Cardiac septum (tissue), 1 donor: ENCODE measurements around the gene LRRC23. TPM values are rescaled to one million over a fixed set of nuclear protein-coding genes. Genes with fewer than 3 reads are reported as not detected.

Source experiments
- DNase-seq: peaks from one replicate; pipeline ENCODE4 v3.0.0-alpha.2; 2020; ENCODE audit warnings: low spot score
- intact Hi-C: fragments of 100-400 bp; cut with DNase I; formaldehyde crosslinking; loops from one replicate; pipeline ENCODE4 v1.14.0; 2022
- total RNA-seq: library from RNA; stranded (reverse); fragmentation: NEBNext Ultra II Directional; extraction: Animal tissue kit (Norgen Biotek cat#: 25700); gene quantifications from one replicate; pipeline ENCODE4 v1.2.1, GENCODE V29; 2021
- donor health status: DM: no; HTN: no; CAD: no.

Gene LRRC23
- total RNA-seq, 1 donor from 2014 or later = 13.3 TPM

DNA sequence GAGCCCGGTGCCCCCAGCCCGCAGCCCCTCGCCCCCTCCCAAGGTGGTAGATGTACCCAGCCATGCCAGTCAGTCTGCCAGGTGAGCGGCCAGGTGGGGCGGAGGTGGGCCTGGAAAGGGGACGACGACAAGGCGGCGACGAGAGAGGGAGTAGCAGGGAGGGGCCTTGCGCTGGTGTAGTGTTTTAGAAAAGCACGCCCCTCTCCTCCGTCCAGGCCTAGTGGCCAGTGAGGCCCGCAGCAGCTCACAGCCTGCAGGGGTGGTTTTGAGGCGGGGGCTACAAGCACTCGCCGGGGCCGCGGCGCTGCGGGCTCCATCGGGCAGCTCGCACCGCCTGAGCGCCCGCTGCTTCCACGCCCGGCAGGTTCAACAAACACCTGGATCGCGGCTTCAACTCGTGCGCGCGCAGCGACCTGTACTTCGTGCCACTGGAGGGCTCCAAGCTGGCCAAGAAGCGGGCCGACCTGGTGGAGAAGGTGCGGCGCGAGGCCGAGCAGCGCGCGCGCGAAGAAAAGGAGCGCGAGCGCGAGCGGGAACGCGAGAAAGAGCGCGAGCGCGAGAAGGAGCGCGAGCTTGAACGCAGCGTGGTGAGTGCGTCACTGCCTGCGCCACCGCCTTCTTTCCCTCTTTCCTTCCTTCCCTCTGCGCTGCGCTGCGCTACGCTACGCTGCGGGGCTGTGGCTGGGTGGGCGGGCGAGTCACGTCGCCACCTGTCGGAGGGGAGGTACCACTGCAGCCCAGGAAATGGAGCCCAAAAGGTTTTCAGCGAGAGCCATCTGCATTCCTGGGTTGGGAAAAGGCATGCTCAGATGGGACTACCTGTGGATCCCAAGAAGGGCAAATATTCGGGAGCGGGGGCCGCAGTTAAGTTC, 33.1 kb downstream of the LRRC23 start:
- intact Hi-C loops = loop anchor here (5.0 kb wide), 1 partner anchor 35 kb away; the partner anchor contains the start of genes EMG1 and PHB2
- DNase-seq = peak; percentile 97

GRCh38 chr12:6938353-6939190, 34.0 kb downstream of the LRRC23 start:
- intact Hi-C loops = loop anchor here (5.0 kb wide), 1 partner anchor 34 kb away; the partner anchor contains the start of genes EMG1 and PHB2
- peak; percentile 76 for DNase-seq

DNA sequence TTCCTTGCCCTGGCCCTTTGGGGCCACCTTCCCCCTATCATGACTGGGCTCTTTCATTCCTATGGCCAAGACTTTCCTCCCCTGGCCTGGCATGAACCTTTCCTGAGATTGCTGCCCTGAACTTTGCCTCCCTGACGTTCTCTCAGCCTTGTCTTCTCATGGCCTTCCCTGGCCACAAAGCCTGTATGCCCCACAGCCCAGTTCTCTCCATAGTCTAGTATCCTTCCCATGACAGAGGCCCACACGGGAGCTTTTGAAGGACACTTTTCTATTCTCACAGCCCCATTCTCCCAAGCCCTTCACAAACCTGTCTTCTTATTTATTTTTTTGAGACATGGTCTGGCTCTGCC, 34.5 kb downstream of the LRRC23 start:
- DNase-seq = peak; percentile 73
- intact Hi-C loops = loop anchor here (5.0 kb wide), 1 partner anchor 33 kb away; the partner anchor contains the start of genes EMG1 and PHB2

- no peak for DNase-seq
- intact Hi-C loops = loop anchor here (5.0 kb wide), 1 partner anchor 101 kb away; no protein-coding TSS in a partner anchor
These were observed 36.6 kb downstream of the LRRC23 start for GRCh38 chr12:6941267-6941666.

GRCh38 chr12:6941782-6942181, 37.2 kb downstream of the LRRC23 start:
- no peak for DNase-seq
- intact Hi-C loops = loop anchor here (5.0 kb wide), 1 partner anchor 101 kb away; no protein-coding TSS in a partner anchor

DNA sequence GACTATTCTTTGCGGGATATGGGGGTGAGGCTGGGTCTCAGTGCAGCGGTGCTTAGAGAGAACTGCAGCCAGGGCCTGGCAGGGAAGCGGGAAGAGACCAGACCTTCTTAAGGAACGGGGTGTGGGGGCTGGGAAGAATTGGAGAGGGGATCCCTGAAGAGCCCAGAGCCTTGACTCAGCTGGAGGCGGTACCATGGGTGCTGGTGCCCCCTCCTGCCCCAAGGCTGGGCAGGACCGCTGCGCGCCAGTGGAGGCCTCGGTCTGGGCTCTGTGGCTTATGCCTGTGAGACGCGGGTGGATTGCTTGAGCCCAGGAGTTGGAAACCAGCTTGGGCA, 37.7 kb downstream of the LRRC23 start:
- no peak for DNase-seq
- intact Hi-C loops = loop anchor here (5.0 kb wide), 1 partner anchor 100 kb away; no protein-coding TSS in a partner anchor

- intact Hi-C loops = loop anchor here (5.0 kb wide), 1 partner anchor 99 kb away; no protein-coding TSS in a partner anchor
- peak; percentile 90 for DNase-seq
These were observed 38.7 kb downstream of the LRRC23 start for GRCh38 chr12:6943389-6943721.

- no peak for DNase-seq
- intact Hi-C loops = loop anchor here (1.0 to 5.0 kb wide), 4 partner anchors 19 to 165 kb away; partner anchors contain the start of gene C1RL
These were observed 39.2 kb downstream of the LRRC23 start, which contains the start of the genes C12orf57 and RNU7-1 for GRCh38 chr12:6943722-6944380. Gene C12orf57, plus strand, starts transcription at chr12:6944022. Its CDS starts 100 bp downstream, at chr12:6944122. Gene RNU7-1, plus strand, starts transcription at chr12:6943816.

- intact Hi-C loops = loop anchor here (1.0 to 5.0 kb wide), 4 partner anchors 20 to 165 kb away; partner anchors contain the start of gene C1RL
These were observed 40.0 kb downstream of the LRRC23 start for GRCh38 chr12:6944381-6945186.

DNA sequence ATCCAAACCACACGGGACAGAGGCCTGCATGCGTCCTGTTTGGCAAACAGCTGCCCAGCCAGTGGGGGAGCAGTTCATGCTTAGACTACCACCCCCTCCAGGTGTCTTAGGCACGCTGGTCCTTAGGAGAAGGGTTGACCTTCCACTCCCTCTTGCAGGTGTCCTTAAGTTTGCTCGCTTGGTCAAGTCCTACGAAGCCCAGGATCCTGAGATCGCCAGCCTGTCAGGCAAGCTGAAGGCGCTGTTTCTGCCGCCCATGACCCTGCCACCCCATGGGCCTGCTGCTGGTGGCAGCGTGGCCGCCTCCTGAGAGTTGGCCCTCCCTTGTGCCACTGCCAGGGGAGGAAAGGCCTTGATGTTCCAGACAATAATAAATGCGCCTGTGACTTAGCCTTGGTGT, 41.0 kb downstream of the LRRC23 start:
- no peak for DNase-seq
- intact Hi-C loops = loop anchor here (2.0 kb wide), 1 partner anchor 21 kb away; no protein-coding TSS in a partner anchor

More at GRCh38 chr12:6944381-6945186, 40.0 kb downstream of the LRRC23 start:
- peak; percentile 95 for DNase-seq

- intact Hi-C loops = no loop called here
- DNase-seq = no peak
These were observed 41.7 kb downstream of the LRRC23 start for GRCh38 chr12:6946033-6946919.

DNA sequence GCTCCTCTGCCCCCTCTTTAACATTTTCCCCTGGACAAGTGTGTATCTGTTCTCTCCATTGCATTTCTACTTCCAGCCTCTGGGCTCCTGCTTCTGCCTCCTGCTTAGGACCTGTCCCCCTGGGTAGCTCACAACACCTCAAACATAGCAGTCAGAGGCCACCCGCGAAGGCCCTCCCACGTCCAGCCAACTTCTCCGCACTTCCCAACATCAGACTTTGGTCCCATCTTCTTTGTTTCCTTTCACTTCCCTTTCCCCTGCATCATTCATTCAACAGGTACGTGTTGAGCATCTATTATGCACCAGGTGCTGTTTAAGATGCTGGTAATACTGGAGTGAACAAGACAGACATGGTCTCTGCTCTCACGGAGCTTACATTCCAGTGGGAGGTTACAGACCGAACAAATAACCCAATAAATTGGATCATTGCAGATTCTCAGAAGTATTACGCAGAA, 42.3 kb downstream of the LRRC23 start:
- intact Hi-C loops = no loop called here
- DNase-seq = no peak

- peak; percentile 58 for DNase-seq
- intact Hi-C loops = no loop called here
These were observed 43.0 kb downstream of the LRRC23 start for GRCh38 chr12:6947615-6948014.

DNA sequence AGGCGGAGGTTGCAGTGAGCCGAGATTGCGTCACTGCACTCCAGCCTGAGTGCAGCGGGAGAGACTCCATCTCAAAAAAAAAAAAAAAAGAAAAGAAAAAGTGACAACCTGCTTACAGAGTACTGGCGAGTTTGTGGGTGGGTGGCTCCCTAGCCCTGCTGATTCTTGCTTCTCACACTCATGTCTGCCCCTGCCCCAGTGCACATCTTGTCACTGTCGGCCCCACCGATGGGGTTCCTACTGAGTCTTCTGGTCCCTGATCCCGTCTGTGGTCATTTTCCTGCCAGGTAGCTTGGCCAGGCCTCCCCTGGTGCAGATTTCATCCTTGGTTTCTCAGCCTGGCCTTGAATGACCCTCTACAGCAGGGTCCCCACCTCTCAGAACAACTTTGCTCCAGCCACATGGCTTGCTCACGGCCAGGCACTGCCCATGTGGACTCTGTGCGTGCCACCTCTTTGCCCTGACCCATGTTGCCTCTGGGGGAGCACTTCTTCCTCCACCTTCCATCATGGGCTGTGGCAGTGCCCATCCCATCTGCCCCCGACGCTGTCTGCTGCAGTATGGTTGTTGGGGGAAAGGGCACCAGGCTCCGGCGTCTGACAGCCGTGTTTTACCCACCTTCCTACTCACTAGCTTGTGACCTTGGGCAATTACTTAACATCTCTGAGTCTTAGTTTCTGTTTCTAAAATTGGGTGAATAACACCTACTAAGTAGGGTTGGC, 44.4 kb downstream of the LRRC23 start:
- intact Hi-C loops = no loop called here
- DNase-seq = peak; percentile 73

GRCh38 chr12:6950401-6950801, 45.8 kb downstream of the LRRC23 start:
- intact Hi-C loops = no loop called here
- peak; percentile 58 for DNase-seq

DNA sequence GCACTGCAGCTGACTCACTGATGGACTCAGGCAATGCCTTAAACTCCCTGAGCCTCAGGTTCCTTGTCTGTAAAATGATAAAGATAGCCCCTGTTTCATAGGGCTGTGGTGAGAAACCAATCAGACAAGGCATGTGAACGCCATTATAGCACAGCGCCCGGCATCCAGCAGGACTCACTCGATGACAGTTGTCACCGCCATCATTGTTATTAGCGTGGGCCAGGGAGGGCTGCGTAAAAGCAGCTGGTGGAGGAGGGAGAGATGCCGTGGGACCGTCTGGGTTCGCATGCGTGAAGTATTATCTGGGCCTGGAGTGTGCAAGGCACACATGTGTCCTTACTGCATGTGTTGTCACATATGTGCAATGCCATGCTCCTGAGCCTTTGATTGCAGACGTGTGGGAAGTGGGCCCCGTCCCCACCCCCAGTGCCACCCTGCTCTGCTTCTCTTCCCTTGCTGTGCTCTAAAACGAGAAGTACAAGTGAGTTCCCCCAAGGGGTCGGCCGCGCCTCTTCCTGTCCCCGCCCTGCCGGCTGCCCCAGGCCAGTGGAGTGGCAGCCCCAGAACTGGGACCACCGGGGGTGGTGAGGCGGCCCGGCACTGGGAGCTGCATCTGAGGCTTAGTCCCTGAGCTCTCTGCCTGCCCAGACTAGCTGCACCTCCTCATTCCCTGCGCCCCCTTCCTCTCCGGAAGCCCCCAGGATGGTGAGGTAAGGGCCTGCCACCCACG, 46.4 kb downstream of the LRRC23 start, which contains the start of gene PTPN6:
PTPN6 (plus strand) TSS at position 546 of the 730 bp plus-strand sequence; CDS start at position 703, 157 bp downstream.
- intact Hi-C loops = no loop called here
- peak; percentile 91 for DNase-seq
